GM10266 (cell line): Measurements from ENCODE around the gene CRABP2.

Experiments used
- DNase-seq: peaks from one replicate; pipeline ENCODE4 v3.0.0; 2012; ENCODE audit errors: extremely low spot score
- CTCF ChIP-seq: IDR thresholded peaks from 2 replicates; pipeline ENCODE4 v1.5.1; 2012; ENCODE audit warnings: mild to moderate bottlenecking, low read depth; ENCODE audit not compliant: control insufficient read depth, insufficient read depth; ENCODE audit errors: missing control alignments

CRABP2 gene

GRCh38 chr1:156659988-156660751 lies 45.2 kb downstream of the CRABP2 start:
- DNase-seq: peak; percentile 97
- peak; percentile 100 for TF ChIP-seq CTCF

GRCh38 chr1:156659661-156659987 lies 45.8 kb downstream of the CRABP2 start:
- no peak for DNase-seq
- TF ChIP-seq CTCF: no peak

GRCh38 chr1:156658945-156659574 lies 46.3 kb downstream of the CRABP2 start:
- no peak for TF ChIP-seq CTCF
- DNase-seq: no peak

GRCh38 chr1:156658496-156658895 lies 46.9 kb downstream of the CRABP2 start:
- DNase-seq: no peak
- no peak for TF ChIP-seq CTCF

- TF ChIP-seq CTCF: no peak
- no peak for DNase-seq
These were observed 47.6 kb downstream of the CRABP2 start for GRCh38 chr1:156657741-156658319.

GRCh38 chr1:156656806-156657740 lies 48.3 kb downstream of the CRABP2 start:
- DNase-seq: peak; percentile 79

More at GRCh38 chr1:156656806-156657740, 48.3 kb downstream of the CRABP2 start:
- peak; percentile 97 for TF ChIP-seq CTCF
